Stimulated activated CD4-positive, alpha-beta T cell treated with anti-CD3 and anti-CD28 coated beads, Interleukin-4, amount 100 ng/mL, for 4 hours (primary cell): ENCODE measurements around the gene DAPK2.

Experiments used
- DNase-seq, 2 experiments: peaks; one replicate each; pipeline ENCODE4 v3.0.0-alpha.2; 2020

Gene DAPK2

DNA sequence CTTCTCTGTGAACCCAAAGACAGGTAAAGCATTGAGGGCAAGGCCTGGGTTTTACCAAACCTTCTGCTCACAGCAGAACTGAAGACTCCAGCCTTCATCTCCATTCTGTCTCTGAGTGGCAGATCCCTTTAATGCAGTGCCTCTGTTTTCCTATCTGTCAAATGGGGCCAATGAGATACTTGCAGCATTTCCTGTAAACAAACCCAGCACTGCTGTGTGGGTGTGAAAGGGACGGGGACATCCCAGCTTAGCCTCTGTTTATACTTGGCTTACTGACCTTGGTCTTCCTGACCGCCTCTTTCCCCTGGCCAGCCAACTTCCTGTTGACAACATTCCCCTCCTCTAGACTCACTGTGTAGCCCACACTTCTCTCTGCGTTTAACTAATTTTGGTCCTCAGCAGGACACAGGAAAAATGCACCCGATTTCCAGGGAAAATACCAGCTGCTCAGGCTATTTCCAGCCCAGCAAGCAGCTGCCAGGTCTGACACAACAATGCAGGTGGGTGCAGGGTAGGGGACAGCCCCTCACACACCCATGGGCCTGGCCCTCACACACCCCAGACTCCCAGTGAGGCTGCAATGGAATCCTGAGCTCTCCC lies 106.7 kb downstream of the DAPK2 start:
- no peak for DNase-seq

DNA sequence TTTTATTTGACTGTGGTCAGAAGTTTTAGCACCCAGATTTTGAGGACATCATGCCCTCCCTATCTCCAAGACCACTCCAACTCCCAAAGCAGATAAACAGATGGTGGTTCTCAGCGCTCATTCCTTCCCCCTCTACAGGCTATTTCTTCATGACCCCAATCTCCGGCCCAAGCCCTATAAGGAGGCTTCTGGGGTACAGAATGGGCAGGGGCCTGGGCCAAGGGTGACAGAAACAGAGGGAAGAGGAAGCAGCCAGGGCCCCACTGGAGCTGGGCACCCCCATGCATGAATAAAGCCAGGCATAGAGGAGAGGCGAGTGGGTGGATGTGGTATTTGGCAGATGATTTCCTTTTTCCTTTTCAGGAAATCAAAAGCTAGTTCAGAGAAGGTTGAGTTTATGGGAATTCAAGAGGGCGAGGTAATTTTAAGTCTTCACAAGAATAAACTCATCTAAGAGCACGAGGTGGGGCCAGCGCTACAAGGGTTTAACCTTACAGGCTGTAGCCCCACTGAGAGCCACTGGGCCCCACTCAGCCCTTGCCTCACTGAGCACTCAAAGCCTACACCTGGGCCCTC lies 107.7 kb downstream of the DAPK2 start:
- peak in 1 of 2 experiments; percentile 35 for DNase-seq

DNA sequence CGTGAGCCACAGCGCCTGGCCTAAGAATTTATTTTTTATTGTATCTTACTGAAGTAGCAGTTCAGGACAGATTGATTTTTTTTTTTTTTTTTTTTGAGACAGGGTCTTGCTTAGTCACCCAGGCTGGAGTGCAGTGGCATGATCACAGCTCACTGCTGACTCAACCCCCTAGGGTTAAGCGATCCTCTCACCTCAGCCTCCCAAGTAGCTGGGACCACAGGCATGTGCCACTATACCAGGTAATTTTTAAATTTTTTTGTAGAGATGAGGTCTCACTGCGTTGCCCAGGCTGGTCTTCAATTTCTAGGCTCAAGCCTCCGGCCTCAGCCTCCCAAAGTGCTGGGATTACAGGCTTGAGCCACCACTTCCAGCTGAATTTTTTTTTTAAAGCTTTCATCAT lies 112.8 kb downstream of the DAPK2 start:
- DNase-seq = peak in 1 of 2 experiments; percentile 51

- DNase-seq = no peak
These were observed 114.7 kb downstream of the DAPK2 start for GRCh38 chr15:63931556-63931955.

DNA sequence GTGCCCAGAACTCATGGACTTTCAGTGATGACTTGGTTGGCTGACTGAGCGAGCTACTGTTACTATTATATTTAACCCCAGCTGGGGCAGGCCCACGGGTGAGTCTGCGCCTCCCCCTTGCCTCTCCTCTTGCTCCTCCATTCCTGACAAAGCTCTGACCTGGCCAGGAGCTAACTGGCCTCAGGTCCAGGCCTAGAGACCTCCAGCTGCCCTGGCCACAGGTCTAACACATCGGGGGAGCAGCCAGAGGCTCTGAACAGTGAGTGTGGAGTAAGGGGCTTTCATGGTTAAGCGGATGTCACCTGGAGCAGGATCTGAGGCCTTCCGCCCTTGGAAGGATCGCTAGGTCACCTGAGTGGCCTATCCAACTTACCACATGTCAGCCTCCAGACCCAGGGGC lies 116.3 kb downstream of the DAPK2 start:
- no peak for DNase-seq

DNA sequence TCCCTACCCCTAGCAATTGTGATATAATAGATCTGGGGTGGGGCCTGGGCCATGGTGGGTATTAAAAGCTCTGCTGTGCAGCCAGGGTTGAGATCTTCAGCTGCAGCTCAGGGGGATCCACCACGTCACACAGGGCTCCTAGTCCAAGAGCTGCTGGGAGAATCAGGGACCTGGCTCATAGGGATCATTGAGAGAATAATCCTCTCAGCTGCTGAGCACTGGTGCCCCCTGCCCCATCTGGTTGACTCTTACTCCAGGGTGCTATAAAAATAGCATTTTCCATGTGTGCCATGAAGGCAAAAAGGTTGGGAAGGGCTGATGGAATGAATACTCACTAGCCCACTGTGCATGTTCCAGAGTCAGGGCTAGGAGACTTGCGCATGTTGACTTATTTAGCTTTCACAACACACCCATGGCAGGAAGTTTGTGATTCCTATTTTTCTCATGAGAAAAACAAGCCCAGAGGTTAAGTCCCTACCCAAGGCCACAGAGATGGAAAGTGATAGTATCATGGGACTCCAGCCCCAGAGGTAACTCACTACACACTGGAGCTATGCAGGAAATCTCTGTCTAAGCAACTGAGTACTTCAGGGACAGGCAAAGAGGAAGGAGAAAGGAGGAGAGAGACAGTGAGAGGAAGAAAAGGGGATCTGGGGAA lies 118.0 kb downstream of the DAPK2 start:
- DNase-seq = no peak

GRCh38 chr15:63923993-63924950 lies 122.0 kb downstream of the DAPK2 start:
- DNase-seq = no peak

- DNase-seq = no peak
These were observed 123.4 kb downstream of the DAPK2 start for GRCh38 chr15:63922916-63923315.

DNA sequence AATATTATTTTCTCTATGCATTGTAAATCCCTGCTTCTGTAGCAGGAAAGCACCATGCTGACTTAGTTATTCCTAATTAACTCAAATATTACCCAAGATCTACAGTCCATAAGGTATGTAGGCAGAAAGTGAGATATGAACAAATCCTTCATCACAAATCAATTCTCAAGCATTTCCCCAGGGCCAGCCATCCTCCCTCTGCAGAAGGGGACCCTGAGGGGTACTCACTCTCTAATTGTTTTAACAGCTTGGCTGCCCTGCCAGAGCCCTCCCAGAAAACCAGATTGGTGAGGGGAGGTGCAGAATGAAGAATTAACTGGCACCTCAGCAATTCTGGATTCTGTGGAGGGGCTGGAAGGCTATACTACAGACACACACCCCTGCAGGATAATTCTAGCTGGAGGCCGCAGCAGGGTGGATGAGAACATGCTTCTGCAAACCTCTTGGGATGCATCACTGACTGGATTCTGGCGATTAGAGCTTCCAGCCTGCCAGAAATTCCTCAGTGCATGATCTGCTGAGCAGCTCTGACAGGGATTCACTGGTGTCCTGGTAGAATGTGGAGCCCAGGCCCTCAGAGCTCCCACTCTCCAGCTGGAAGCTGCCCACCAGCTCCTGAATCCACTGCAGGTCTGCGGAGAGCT lies 123.9 kb downstream of the DAPK2 start:
- no peak for DNase-seq

GRCh38 chr15:63920504-63921175 lies 125.6 kb downstream of the DAPK2 start:
- no peak for DNase-seq

GRCh38 chr15:63918901-63919348 lies 127.4 kb downstream of the DAPK2 start:
- DNase-seq = no peak

- DNase-seq = no peak
These were observed 128.0 kb downstream of the DAPK2 start for GRCh38 chr15:63918317-63918672.

GRCh38 chr15:63917588-63918316 lies 128.5 kb downstream of the DAPK2 start:
- DNase-seq = no peak

- DNase-seq = no peak
These were observed 130.2 kb downstream of the DAPK2 start for GRCh38 chr15:63915873-63916771.

DNA sequence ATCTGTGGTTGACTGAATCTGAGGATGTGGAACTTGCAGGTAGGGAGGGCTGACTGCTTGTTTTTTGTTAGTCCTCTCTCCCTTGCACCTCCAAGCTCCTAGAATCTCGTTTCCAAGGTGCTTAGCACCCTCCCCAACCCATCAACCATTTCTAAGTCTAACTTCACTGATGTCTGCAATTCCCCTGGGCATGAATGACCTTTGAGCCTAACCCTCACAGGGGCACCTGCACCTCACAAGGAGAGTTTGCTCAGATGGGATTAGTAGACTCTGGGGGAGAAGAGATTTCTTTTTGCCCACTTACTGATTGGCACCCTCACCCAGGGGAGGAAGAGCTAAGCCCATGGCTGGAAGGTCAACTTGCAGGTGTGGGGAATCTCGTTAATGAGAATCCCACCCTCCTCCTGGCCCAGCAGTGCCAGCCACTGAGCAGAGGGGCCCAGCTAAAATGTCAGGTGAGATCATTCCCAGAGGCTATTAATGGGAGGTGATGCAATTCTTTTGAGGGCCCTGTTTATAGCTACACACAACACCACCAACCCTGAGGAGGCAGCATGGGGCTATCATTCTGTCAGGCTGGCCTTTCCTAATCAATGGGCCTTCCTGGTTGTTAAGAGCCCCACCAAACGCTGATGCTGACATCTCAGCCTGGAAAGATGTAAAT lies 130.9 kb downstream of the DAPK2 start:
- no peak for DNase-seq

- no peak for DNase-seq
These were observed 132.4 kb downstream of the DAPK2 start for GRCh38 chr15:63913786-63914315.

DNA sequence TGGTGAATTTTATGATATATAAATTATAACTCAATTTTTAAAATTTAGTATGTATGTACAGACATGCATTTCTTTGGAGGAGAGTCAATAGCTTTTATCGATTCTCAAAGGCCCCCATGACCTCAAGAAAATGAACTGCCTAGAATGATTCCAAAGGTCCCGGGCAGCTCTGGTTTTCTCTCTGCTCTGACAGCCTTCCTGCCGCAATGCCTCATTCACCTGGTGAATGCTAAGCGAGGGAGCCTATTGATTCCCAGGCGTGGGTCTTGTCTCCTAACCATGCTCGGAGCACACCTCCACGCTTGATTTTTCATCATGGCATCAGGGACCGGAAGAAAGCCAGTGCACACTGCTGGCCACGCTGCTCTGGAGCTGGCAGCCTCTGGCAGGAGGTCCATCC lies 132.9 kb downstream of the DAPK2 start:
- DNase-seq = no peak

DNA sequence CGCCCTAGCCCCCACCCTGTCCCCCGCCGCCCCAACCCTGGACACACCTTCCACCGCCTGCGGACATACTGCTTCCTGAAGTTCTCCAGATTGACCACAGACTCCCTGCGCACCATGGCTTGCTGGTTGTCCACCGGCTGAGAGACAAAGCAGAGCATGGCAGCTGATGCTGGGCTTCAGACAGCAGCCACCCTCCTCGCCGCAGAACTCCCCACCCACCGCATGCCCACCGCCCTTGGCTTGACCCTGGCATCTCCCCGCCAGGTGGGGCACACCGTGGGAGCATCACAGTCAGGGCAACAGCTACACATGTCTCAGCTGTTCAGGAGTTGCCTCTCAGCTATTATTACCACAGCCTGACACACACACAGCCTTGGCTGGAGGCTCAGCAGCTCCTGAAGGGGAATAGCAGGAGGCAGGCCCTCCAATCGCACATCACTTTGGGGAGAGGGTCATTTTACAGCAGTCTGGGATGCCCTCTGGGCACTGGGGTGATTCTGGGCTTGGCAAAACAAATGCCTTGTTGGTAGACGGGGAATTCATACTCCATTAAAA lies 134.1 kb downstream of the DAPK2 start:
- DNase-seq = no peak

- DNase-seq = no peak
These were observed 135.1 kb downstream of the DAPK2 start for GRCh38 chr15:63911160-63911559.
